GM12878 (cell line): ENCODE data around the gene PRKN. TPM values are rescaled to one million over a fixed set of nuclear protein-coding genes. Genes with fewer than 3 reads are reported as not detected.

ENCODE experiments used
- ATAC-seq: fragments of 200-7000 bp; cut with Tn5 transposase; 3 replicates; pipeline ENCODE4 v1.9.1; 2020; ENCODE audit warnings: mild to moderate bottlenecking, moderate library complexity
- BruUV-seq: library from RNA; stranded (reverse); fragments of 400-500 nt; replicated peaks from 2 replicates; lab custom pipeline; 2021; lab: Mats Ljungman, UMichigan
- CTCF ChIA-PET: fragments of 300-600 bp; sonication (Branson Sonifier 250); formaldehyde crosslinking; extraction: SDS; loops from one replicate; lab custom pipeline; 2021; ENCODE audit warnings: inconsistent platforms; lab: Yijun Ruan, JAX
- POLR2A ChIA-PET: fragments of 350-600 bp; formaldehyde crosslinking; extraction: SDS; loops from one replicate; lab custom pipeline; 2021; ENCODE audit warnings: inconsistent platforms; lab: Charles Lee
- RAD21 ChIA-PET: fragments of 300-600 bp; sonication (Branson Sonifier 250); formaldehyde crosslinking; loops from one replicate; lab custom pipeline; 2023; ENCODE audit warnings: antibody characterized with exemption; ENCODE audit not compliant: unreplicated experiment; lab: Charles Lee
- SMC1A ChIA-PET: fragments of 300-600 bp; sonication (Branson Sonifier 250); formaldehyde crosslinking; loops from one replicate; lab custom pipeline; 2023; ENCODE audit not compliant: unreplicated experiment, uncharacterized antibody; lab: Charles Lee
- DNase-seq: peaks from one replicate; pipeline ENCODE4 v3.0.0-alpha.2; 2011; ENCODE audit warnings: low read depth, low spot score
- FAIRE-seq: peaks from 3 replicates; lab custom pipeline; 2011; peaks lifted over from hg19 to GRCh38; lab: Jason Lieb, UNC
- H2AFZ ChIP-seq: 2 replicates; pipeline ENCODE4 v1.6.0; 2011; ENCODE audit warnings: low read depth, low read length, control low read depth; ENCODE audit not compliant: control insufficient read depth
- H3K27ac ChIP-seq: 2 replicates; pipeline ENCODE4 v1.5.1; 2011; ENCODE audit warnings: control low read depth; ENCODE audit not compliant: control insufficient read depth, insufficient read depth
- H3K27me3 ChIP-seq, 2 experiments: replicated peaks in 1 of 2; 2 replicates each; pipeline versions ENCODE4 v1.6.0 to v1.6.1; 2011; ENCODE audit warnings: low read length in 1 of 2; ENCODE audit not compliant: control insufficient read depth in 2 of 2, insufficient read depth in 2 of 2
- H3K36me3 ChIP-seq, 2 experiments: 2 replicates each; pipeline ENCODE4 v1.5.1; 2011; ENCODE audit warnings: low read length in 1 of 2; ENCODE audit not compliant: control insufficient read depth in 2 of 2, insufficient read depth in 2 of 2
- H3K4me1 ChIP-seq: 2 replicates; pipeline ENCODE4 v1.6.1; 2011; ENCODE audit warnings: mild to moderate bottlenecking, low read length, moderate library complexity, mixed read lengths; ENCODE audit not compliant: control insufficient read depth, insufficient read depth
- H3K4me2 ChIP-seq: 2 replicates; pipeline ENCODE4 v1.6.0; 2011; ENCODE audit warnings: control low read depth; ENCODE audit not compliant: control insufficient read depth, insufficient read depth
- H3K4me3 ChIP-seq: fragments of 200-600 bp; sonication (generic); 2 replicates; pipeline ENCODE4 v1.5.1; 2016
- H3K79me2 ChIP-seq: 2 replicates; pipeline ENCODE4 v1.6.0; 2011; ENCODE audit warnings: low read length; ENCODE audit not compliant: control insufficient read depth, insufficient read depth
- H3K9ac ChIP-seq: 2 replicates; pipeline ENCODE4 v1.8.0; 2011; ENCODE audit warnings: low read length, control low read depth, mixed read lengths; ENCODE audit not compliant: control insufficient read depth, insufficient read depth
- H3K9me3 ChIP-seq: replicated peaks from 3 replicates; pipeline ENCODE4 v1.5.1; 2011; ENCODE audit warnings: mild to moderate bottlenecking, low read length; ENCODE audit not compliant: control insufficient read depth, insufficient read depth
- H4K20me1 ChIP-seq: 2 replicates; pipeline ENCODE4 v1.6.0; 2011; ENCODE audit not compliant: control insufficient read depth, insufficient read depth
- BRCA1 ChIP-seq: IDR thresholded peaks from 2 replicates; pipeline ENCODE4 v1.6.1; 2011; ENCODE audit warnings: low read depth, low read length, improper control_type of control experiment
- CBFB ChIP-seq: IDR thresholded peaks from 2 replicates; pipeline ENCODE4 v1.6.1; 2016; ENCODE audit warnings: antibody characterized with exemption, low read depth
- CHD2 ChIP-seq: IDR thresholded peaks from 2 replicates; pipeline ENCODE4 v1.6.1; 2011; ENCODE audit warnings: low read depth, low read length, improper control_type of control experiment, borderline replicate concordance
- ESRRA ChIP-seq: IDR thresholded peaks from 2 replicates; pipeline ENCODE4 v1.6.1; 2012; ENCODE audit warnings: mild to moderate bottlenecking, low read length, improper control_type of control experiment
- FOXK2 ChIP-seq: fragments of 450-650 bp; IDR thresholded peaks from 2 replicates; pipeline ENCODE4 v1.6.1; 2017; ENCODE audit warnings: mild to moderate bottlenecking, moderate library complexity
- IKZF1 ChIP-seq: fragments of 450-650 bp; conservative IDR thresholded peaks from 2 replicates; pipeline ENCODE4 v1.6.1; 2017; ENCODE audit warnings: antibody characterized with exemption, mild to moderate bottlenecking
- IKZF2 ChIP-seq, 2 experiments: fragments of 450-650 bp; IDR thresholded peaks; 2 replicates each; pipeline ENCODE4 v1.6.1; 2017; ENCODE audit warnings: mild to moderate bottlenecking in 2 of 2, moderate library complexity in 2 of 2
- IRF4 ChIP-seq: IDR thresholded peaks from 2 replicates; pipeline ENCODE4 v1.6.1; 2011; ENCODE audit warnings: low read depth, low read length
- NFYB ChIP-seq: IDR thresholded peaks from 2 replicates; pipeline ENCODE4 v1.6.1; 2011; ENCODE audit warnings: low read depth, mild to moderate bottlenecking, low read length, improper control_type of control experiment, moderate library complexity; ENCODE audit not compliant: insufficient read depth
- NR2C2 ChIP-seq: IDR thresholded peaks from 2 replicates; pipeline ENCODE4 v1.6.1; 2011; ENCODE audit warnings: borderline replicate concordance, low read depth; ENCODE audit not compliant: control insufficient read depth, insufficient read length
- NRF1 ChIP-seq: conservative IDR thresholded peaks from 2 replicates; pipeline ENCODE4 v1.6.1; 2011; ENCODE audit warnings: mild to moderate bottlenecking, low read depth, low read length, improper control_type of control experiment
- POLR2AphosphoS2 ChIP-seq: IDR thresholded peaks from 2 replicates; pipeline ENCODE4 v1.6.1; 2011; ENCODE audit warnings: low read depth, mild to moderate bottlenecking, low read length, improper control_type of control experiment, moderate library complexity
- RFX5 ChIP-seq: IDR thresholded peaks from 2 replicates; pipeline ENCODE4 v1.6.1; 2011; ENCODE audit warnings: low read depth, low read length, improper control_type of control experiment
- SIN3A ChIP-seq: IDR thresholded peaks from 2 replicates; pipeline ENCODE4 v1.6.1; 2012; ENCODE audit warnings: low read depth, low read length, improper control_type of control experiment
- SMAD5 ChIP-seq: IDR thresholded peaks from 2 replicates; pipeline ENCODE4 v1.6.1; 2016; ENCODE audit warnings: antibody characterized with exemption, low read depth
- SUPT20H ChIP-seq: IDR thresholded peaks from 2 replicates; pipeline ENCODE4 v1.6.1; 2011; ENCODE audit warnings: low read depth, mild to moderate bottlenecking, low read length, moderate library complexity, borderline replicate concordance; ENCODE audit not compliant: control insufficient read depth
- ZNF217 ChIP-seq: fragments of 450-650 bp; IDR thresholded peaks from 2 replicates; pipeline ENCODE4 v1.6.1; 2017; ENCODE audit warnings: antibody characterized with exemption, mild to moderate bottlenecking
- ZNF24 ChIP-seq: fragments of 450-650 bp; IDR thresholded peaks from 2 replicates; pipeline ENCODE4 v1.6.1; 2017; ENCODE audit warnings: antibody characterized with exemption, mild to moderate bottlenecking
- WGBS: methylation state at CpG from one replicate; pipeline ENCODE4 v1.1.6; 2016; ENCODE audit warnings: low lambda C conversion rate; ENCODE audit not compliant: insufficient replicate concordance, insufficient coverage; ENCODE audit errors: missing lambda C conversion rate; 5-methylcytosine and 5-hydroxymethylcytosine counted together
- in situ Hi-C: fragments of 300-500 bp; cut with MboI; formaldehyde crosslinking; loops from 9 replicates; pipeline ENCODE4 v1.14.3; 2018; ENCODE audit warnings: mixed read lengths
- intact Hi-C: fragments of 100-400 bp; cut with micrococcal nuclease; formaldehyde crosslinking; loops from one replicate; pipeline ENCODE4 v1.14.2; 2022; ENCODE audit not compliant: unreplicated experiment
- polyA plus RNA-seq, 11 experiments: library from polyadenylated mRNA; depleted of rRNA in 4 of 11; unstranded in 6 of 11; stranded (reverse) in 5 of 11; fragments of >200 nt; fragmentation: Nextera tagmentation in 4 of 11; fragmentation: Illumina TruSeq in 1 of 11; extraction: Ambion mirVana in 4 of 11; extraction: Trizol in 1 of 11; gene quantifications; 1 replicate in 1 of 11; 2 replicates in 10 of 11; pipeline versions ENCODE4 v1.2.1 to v1.2.3, GENCODE V29; 2011 to 2016; ENCODE audit warnings: inconsistent platforms in 2 of 11, missing spikeins in 2 of 11, low read depth in 1 of 11
- total RNA-seq, 4 experiments: library from RNA; depleted of rRNA in 3 of 4; stranded (reverse); fragments of >200 nt in 3 of 4; fragmentation: Illumina TruSeq in 1 of 4; extraction: Trizol in 1 of 4; gene quantifications; 2 replicates each; pipeline versions ENCODE4 v1.2.1 to v1.2.3, GENCODE V29; 2013 to 2021
- TF ChIP-seq, protein P1 (sequence below): IDR thresholded peaks from 2 replicates; pipeline ENCODE4 v1.6.1; 2012; ENCODE audit warnings: low read length, inconsistent platforms
- TF ChIP-seq, protein P2 (sequence below): IDR thresholded peaks from 2 replicates; pipeline ENCODE4 v1.6.1; 2012; ENCODE audit warnings: low read depth, low read length, improper control_type of control experiment

Gene PRKN
- total and polyA plus RNA-seq, 10 of the 15 experiments (the other 5 are each of a cell fraction or from before 2014, with no cell fraction given): 0.06 to 0.09 TPM; not detected in 8

DNA sequence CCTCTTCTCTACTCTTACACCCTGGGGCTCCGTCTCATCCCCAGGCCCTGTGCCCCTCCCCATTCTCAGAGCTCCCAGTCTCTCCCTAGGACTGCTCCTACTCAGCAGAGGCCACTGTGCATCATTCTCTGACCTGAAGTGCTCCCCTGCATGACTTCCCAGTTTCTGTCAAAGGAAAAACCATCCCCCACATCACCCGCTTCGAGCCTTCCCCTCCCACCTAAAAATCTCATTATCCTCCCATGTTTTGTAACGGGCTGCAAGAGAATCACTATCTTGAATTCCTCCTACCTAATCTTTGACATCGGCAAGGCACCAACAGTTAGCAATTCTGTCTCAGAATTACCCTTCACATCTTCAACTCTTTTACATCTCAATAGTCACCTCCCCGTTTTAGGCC, 463.0 kb downstream of the PRKN start:
- ChIA-PET SMC1A (no interaction called here), CTCF (no interaction called here), POLR2A (no interaction called here), RAD21 (no interaction called here)
- H2AFZ ChIP-seq: no peak overlapping the region
- no peaks in the 10 kb centered on the region for H3K4me1 ChIP-seq
- intact Hi-C loops: no loop called here
- FAIRE-seq (no peak), DNase-seq (no peak), ATAC-seq (no peak)
- no peak overlapping the region for H3K4me3 ChIP-seq
- no peak overlapping the region for H3K27ac ChIP-seq
- 21% methylated on average over 6 of the region's 6 CpGs for WGBS
- TF ChIP-seq NRF1 (no peak), POLR2AphosphoS2 (no peak), FOXK2 (no peak), NFYB (no peak), NR2C2 (no peak), SMAD5 (no peak), IKZF1 (no peak), CBFB (no peak), SUPT20H (no peak), ESRRA (no peak), BRCA1 (no peak), IRF4 (no peak), CHD2 (no peak), ZNF217 (no peak), RFX5 (no peak), ZNF24 (no peak), SIN3A (no peak), IKZF2 (IDR thresholded peaks at IDR 0.05) (no peak)
- TF ChIP-seq, protein P1, sequence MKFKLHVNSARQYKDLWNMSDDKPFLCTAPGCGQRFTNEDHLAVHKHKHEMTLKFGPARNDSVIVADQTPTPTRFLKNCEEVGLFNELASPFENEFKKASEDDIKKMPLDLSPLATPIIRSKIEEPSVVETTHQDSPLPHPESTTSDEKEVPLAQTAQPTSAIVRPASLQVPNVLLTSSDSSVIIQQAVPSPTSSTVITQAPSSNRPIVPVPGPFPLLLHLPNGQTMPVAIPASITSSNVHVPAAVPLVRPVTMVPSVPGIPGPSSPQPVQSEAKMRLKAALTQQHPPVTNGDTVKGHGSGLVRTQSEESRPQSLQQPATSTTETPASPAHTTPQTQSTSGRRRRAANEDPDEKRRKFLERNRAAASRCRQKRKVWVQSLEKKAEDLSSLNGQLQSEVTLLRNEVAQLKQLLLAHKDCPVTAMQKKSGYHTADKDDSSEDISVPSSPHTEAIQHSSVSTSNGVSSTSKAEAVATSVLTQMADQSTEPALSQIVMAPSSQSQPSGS: no peak
- TF ChIP-seq, protein P2, sequence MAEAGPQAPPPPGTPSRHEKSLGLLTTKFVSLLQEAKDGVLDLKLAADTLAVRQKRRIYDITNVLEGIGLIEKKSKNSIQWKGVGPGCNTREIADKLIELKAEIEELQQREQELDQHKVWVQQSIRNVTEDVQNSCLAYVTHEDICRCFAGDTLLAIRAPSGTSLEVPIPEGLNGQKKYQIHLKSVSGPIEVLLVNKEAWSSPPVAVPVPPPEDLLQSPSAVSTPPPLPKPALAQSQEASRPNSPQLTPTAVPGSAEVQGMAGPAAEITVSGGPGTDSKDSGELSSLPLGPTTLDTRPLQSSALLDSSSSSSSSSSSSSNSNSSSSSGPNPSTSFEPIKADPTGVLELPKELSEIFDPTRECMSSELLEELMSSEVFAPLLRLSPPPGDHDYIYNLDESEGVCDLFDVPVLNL: no peak
- no peak overlapping the region for H3K9ac ChIP-seq
- no peak overlapping the region for H3K4me2 ChIP-seq
- no peaks in the 10 kb centered on the region for H3K27me3 ChIP-seq
- no peaks in the 10 kb centered on the region for H3K79me2 ChIP-seq
- no peaks in the 10 kb centered on the region for H4K20me1 ChIP-seq
- no TSS peak for BruUV-seq
- no peaks in the 10 kb centered on the region for H3K36me3 ChIP-seq
- H3K9me3 ChIP-seq: no peaks in the 10 kb centered on the region
- in situ Hi-C loops: no loop called here
